Measurements from ENCODE around the gene USP11. TPM values are rescaled to one million over a fixed set of nuclear protein-coding genes. Genes with fewer than 3 reads are reported as not detected.
"Not testable (repeated sequence)": the region's sequence is repeated elsewhere in the genome, so short reads cannot be mapped to it uniquely, and the experiment has no call there.

Gene USP11
- polyA plus RNA-seq, 3 donors: 14.1 to 27.2 (median 25.6) TPM

DNA sequence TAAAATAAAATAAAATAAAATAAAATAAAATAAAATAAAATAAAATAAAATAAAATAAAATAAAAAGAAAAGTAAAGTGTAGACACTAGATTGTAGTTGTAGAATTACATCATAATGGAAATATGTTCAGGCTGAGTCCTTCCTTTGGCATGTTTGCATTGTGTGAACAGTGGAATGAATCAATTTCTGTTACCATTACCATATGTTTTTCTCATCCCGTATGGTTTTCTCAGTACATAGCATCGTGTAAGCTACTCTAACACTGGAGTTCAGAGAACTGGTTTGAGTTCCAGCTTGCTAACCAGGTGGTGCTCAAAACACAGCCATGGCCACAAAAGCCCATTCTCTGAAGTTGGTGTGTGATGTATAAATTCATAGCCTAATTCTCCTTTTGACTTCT lies 45.9 kb downstream of the USP11 start:
- WGBS, 3 donors: 24 to 68% (median 66%) methylated on average over 2 of the region's 2 CpGs
- no peak overlapping the region for H3K27ac ChIP-seq (ENCODE audit: low read depth, low read length)

DNA sequence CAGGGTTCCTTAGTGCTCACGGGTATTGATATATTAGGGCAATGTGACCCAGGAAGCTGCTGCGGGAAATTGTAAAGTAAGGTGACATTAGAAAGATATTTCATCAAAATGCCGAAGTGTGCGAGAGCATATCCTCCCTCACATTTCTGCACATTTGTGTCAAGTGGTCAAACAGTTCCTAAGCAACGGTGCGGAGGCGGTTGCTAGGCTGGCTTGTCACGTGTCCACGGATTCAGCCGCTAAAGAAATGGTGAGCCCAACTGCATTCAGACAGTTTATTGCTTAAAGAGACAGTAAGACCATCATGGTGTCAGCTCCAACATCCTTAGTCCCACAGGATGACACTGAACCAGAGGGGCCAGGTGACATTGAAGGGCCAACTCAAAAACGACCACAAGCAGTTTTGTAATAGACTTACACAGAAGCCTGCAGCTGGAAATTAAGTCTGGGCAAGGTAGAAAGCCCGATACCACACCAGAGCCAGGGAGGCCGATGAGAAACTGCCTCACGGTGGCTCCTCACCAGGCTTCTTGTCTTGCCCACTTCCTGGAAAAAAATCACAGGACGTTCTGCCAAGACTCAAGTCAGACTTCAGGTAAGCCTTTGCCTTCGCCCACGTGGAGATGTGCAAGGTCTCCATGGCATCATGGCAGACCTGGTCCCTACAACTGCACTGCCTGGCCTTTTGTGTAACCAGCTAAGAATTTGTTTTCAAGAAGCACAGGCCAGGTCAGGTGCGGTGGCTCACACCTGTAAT lies 50.4 kb downstream of the USP11 start:
- WGBS, 3 donors: 44 to 66% (median 59%) methylated on average over 18 of the region's 18 CpGs

DNA sequence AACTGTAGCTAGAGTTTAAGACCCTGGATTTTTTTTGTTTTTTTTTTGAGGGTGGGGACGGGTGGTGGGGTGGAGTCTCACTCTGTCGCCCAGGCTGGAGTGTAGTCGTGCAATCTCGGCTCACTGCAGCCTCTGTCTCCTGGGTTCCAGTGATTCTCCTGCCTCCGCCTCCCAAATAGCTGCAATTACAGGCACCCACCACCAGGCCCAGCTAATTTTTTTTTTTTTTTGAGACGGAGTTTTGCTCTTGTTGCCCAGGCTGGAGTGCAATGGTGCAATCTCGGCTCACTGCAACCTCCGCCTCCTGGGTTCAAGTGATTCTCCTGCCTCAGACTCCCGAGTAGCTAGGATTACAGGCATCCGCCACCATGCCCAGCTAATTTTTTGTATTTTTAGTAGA lies 51.8 kb downstream of the USP11 start:
- 85 to 97% (median 92%) methylated on average over 6 to 10 of the region's 10 CpGs for WGBS, 3 donors

More for the DNA sequence above, 50.4 kb downstream of the USP11 start:
- no peak overlapping the region for H3K27ac ChIP-seq (ENCODE audit: low read depth, low read length)

DNA sequence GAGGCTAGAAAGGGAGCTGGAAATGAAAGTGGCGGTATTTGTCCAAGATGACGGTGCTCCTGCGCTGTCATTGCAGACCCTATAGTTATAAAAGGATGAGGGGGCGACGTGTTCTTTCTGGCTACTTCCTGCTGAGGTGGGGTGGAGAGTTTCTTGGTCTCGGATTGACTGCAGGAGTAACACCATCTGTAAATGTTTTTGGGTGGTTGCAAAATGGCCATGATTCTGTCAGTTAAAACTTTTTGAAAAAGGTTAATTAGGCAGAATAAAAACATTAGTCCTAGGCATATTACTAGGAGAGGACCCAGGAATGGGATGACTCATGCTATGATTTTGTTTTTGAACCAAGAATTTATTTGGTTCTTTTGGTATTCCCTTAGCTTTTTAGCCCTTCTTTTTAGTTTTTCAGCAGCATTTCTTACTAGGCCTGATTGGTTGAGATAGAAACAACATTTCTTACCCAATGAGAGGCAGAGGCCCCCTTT lies 53.1 kb downstream of the USP11 start:
- no peak overlapping the region for H3K27ac ChIP-seq (ENCODE audit: low read depth, low read length)
- 39 to 58% (median 46%) methylated on average over 6 of the region's 6 CpGs for whole genome bisulfite sequencing, 3 donors

More for the DNA sequence above, 51.8 kb downstream of the USP11 start:
- H3K27ac ChIP-seq (ENCODE audit: low read depth, low read length): not testable (repeated sequence)

DNA sequence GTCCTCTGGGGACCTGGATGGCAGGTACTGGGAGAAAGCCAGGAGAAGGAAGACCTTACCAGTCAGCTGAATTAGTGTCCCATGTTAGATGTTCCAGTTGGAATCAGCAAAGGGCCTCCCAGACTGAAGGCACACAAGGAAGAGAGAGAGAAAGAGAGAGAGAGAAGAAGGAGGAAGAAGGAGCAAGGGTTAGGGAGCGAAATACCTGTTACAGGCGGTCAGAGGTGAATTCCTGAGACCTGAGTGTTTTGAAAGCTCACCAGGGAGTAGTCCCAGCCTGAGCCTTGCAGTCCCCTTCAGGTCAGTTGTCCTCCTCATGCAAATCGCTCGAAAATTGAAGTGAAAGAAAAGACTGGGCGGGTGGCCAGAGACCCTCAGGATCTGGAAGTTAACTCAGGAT lies 60.3 kb downstream of the USP11 start:
- 62 to 71% (median 64%) methylated on average over 5 of the region's 5 CpGs for WGBS, 3 donors
- H3K27ac ChIP-seq (ENCODE audit: low read depth, low read length): no peak overlapping the region

DNA sequence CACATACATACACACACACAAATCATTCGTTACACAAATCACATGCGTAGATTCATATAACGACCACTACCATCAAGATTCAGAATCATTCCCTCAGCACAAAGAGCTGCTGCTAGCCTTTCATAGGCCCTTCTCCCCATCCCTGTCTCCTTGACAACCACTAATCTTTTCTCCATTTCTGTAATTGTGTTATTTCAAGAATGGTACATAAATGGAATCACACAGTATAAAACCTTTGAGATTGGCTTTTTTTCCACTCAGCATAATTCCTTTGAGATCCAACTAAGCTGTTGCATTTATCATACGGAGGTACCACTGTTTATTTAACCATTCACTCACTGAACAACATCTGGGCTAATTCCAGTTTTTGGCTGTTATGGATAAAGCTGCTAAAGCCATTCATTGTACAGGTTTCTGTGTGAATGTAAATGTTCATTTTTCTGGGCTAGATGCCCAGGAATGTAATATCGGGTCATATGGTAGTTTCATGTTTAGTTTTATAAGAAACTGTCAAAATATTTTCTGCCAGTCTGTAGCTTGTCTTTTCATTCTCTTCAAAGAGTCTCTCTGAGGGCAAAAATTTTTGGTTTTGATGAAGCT lies 64.1 kb downstream of the USP11 start:
- WGBS, 3 donors: 47 to 69% (median 61%) methylated on average over 5 of the region's 5 CpGs
- no peak overlapping the region for H3K27ac ChIP-seq (ENCODE audit: low read depth, low read length)

DNA sequence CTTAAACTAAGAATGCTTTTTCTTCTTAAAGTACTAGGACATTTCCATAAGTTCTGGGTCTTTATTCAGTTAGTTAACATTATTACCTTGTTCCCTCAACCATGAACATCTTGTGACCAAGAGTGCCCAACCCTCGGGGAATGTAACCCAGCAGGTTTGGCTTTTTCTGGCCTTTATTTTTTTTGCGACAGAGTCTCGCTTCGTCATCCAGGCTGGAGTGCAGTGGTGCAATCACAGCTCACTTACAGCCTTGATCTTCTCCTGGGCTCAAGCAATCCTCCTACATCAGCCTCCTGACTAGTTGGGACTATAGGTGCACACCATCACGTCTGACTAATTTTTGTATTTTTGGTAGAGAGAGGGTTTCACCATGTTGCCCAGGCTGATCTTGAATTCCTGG lies 65.1 kb downstream of the USP11 start:
- 63 to 88% (median 78%) methylated on average over 5 of the region's 5 CpGs for WGBS, 3 donors

More for the DNA sequence above, 65.1 kb downstream of the USP11 start:
- H3K27ac ChIP-seq (ENCODE audit: low read depth, low read length): no peak overlapping the region

Other genes with a start within 250 kb of the USP11 start
- gene RGN, start 154.6 kb upstream of the USP11 start, polyA plus RNA-seq: 10 to 100 TPM in 1 of 3 donors, 1 to 10 TPM in 2; 6.0 to 10.0 (median 8.1) TPM
- 10 to 100 TPM; 70.4 to 97.2 (median 81.8) TPM for gene NDUFB11, start 88.3 kb upstream of the USP11 start, polyA plus RNA-seq
- 10 to 100 TPM; 22.3 to 25.2 (median 22.6) TPM for gene RBM10, start 87.8 kb upstream of the USP11 start, polyA plus RNA-seq
- gene UBA1, start 39.2 kb upstream of the USP11 start, polyA plus RNA-seq: 100 to 1,000 TPM in 1 of 3 donors, 10 to 100 TPM in 2; 46.3 to 120 (median 80.0) TPM
- gene CDK16, start 14.3 kb upstream of the USP11 start, polyA plus RNA-seq: 10 to 100 TPM; 32.7 to 72.4 (median 47.0) TPM
- gene ZNF157, start 137.6 kb downstream of the USP11 start, polyA plus RNA-seq: not detected